Measurements from ENCODE around the gene USP53.

DNA sequence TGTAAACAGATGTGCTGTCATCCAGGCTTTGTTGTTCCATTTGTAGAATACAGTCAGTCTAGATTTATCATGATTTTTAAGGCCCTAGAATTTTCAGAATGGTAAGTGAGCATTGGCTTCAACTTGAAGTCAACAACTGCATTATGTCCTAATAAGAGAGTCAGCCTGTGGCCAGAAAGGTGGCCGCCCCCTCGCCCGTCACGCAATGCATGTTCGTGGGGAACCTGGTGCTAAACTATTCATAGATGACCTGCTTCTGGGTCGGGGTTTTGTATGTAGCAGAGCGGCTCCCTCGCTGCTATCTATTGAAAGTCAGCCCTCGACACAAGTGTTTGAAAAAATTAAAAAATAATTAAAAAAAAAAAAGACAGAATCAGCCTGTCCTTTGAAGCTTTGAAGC lies 24.7 kb downstream of the USP53 start:
- TF ChIP-seq, protein P1, sequence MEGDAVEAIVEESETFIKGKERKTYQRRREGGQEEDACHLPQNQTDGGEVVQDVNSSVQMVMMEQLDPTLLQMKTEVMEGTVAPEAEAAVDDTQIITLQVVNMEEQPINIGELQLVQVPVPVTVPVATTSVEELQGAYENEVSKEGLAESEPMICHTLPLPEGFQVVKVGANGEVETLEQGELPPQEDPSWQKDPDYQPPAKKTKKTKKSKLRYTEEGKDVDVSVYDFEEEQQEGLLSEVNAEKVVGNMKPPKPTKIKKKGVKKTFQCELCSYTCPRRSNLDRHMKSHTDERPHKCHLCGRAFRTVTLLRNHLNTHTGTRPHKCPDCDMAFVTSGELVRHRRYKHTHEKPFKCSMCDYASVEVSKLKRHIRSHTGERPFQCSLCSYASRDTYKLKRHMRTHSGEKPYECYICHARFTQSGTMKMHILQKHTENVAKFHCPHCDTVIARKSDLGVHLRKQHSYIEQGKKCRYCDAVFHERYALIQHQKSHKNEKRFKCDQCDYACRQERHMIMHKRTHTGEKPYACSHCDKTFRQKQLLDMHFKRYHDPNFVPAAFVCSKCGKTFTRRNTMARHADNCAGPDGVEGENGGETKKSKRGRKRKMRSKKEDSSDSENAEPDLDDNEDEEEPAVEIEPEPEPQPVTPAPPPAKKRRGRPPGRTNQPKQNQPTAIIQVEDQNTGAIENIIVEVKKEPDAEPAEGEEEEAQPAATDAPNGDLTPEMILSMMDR (IDR thresholded peaks at IDR 0.05; ENCODE audit: poor library complexity) = no peak
- TF ChIP-seq EZH2phosphoT487 (IDR thresholded peaks at IDR 0.05; ENCODE audit: low read depth, severe bottlenecking, unreplicated experiment) (no peak), EZH2 (IDR thresholded peaks at IDR 0.05; ENCODE audit: borderline replicate concordance) (no peak)

All from hepatocyte (in vitro differentiated cells).